Upper lobe of right lung (tissue), 1 donor: Measurements from ENCODE around the gene HS3ST5. TPM values are rescaled to one million over a fixed set of nuclear protein-coding genes. Genes with fewer than 3 reads are reported as not detected.
"Not testable (repeated sequence)": the region's sequence is repeated elsewhere in the genome, so short reads cannot be mapped to it uniquely, and the experiment has no call there.

Source experiments
- ATAC-seq: fragments of 200-7000 bp; cut with Tn5 transposase; one replicate; pipeline ENCODE4 v1.9.1; 2020; ENCODE audit warnings: mild to moderate bottlenecking, moderate library complexity
- DNase-seq: peaks from one replicate; pipeline ENCODE4 v3.0.0-alpha.2; 2020
- H3K27ac ChIP-seq: fragments of 200-600 bp; one replicate; pipeline ENCODE4 v1.8.0; 2022
- H3K27me3 ChIP-seq: fragments of 200-600 bp; one replicate; pipeline ENCODE4 v1.8.0; 2022; ENCODE audit warnings: mild to moderate bottlenecking
- H3K36me3 ChIP-seq: fragments of 200-600 bp; one replicate; pipeline ENCODE4 v1.8.0; 2022
- H3K4me1 ChIP-seq: fragments of 200-600 bp; one replicate; pipeline ENCODE4 v1.8.0; 2022
- H3K4me3 ChIP-seq: fragments of 200-600 bp; one replicate; pipeline ENCODE4 v1.8.0; 2022; ENCODE audit warnings: mild to moderate bottlenecking
- H3K9me3 ChIP-seq: fragments of 200-600 bp; one replicate; pipeline ENCODE4 v1.8.0; 2022
- CTCF ChIP-seq: fragments of 200-600 bp; IDR thresholded peaks from one replicate; pipeline ENCODE4 v1.8.0; 2022; ENCODE audit warnings: antibody characterized with exemption
- intact Hi-C: fragments of 100-400 bp; cut with DNase I; formaldehyde crosslinking; loops from one replicate; pipeline ENCODE4 v1.11.0; 2022
- total RNA-seq: library from RNA; stranded (reverse); fragmentation: NEBNext Ultra II Directional; extraction: Animal tissue kit (Norgen Biotek cat#: 25700); gene quantifications from one replicate; pipeline ENCODE4 v1.2.1, GENCODE V29; 2021
- donor health status: DM: no; HTN: yes; CAD: no; lungs with severe emphysema.

HS3ST5 gene
- total RNA-seq, 1 donor from 2014 or later, result not detected

GRCh38 chr6:114080891-114081510 lies 261.8 kb downstream of the HS3ST5 start:
- DNase-seq (no peak), ATAC-seq (no peak)
- intact Hi-C loops, result no loop called here
- no peaks in the 10 kb centered on the region for H3K9me3 ChIP-seq
- H3K27me3 ChIP-seq, result no peaks in the 10 kb centered on the region
- H3K27ac ChIP-seq, result no peak overlapping the region
- no peak for TF ChIP-seq CTCF
- H3K4me1 ChIP-seq, result no peaks in the 10 kb centered on the region
- no peak overlapping the region for H3K4me3 ChIP-seq
- no peaks in the 10 kb centered on the region for H3K36me3 ChIP-seq

GRCh38 chr6:114080410-114080809 lies 262.4 kb downstream of the HS3ST5 start:
- intact Hi-C loops, DNase-seq, H3K4me1 ChIP-seq, H3K4me3 ChIP-seq, H3K27ac ChIP-seq, H3K36me3 ChIP-seq, H3K27me3 ChIP-seq, ATAC-seq, H3K9me3 ChIP-seq: not testable (repeated sequence)

GRCh38 chr6:114075777-114076176 lies 267.0 kb downstream of the HS3ST5 start:
- no peaks in the 10 kb centered on the region for H3K4me1 ChIP-seq
- H3K27me3 ChIP-seq, result no peaks in the 10 kb centered on the region
- no peaks in the 10 kb centered on the region for H3K9me3 ChIP-seq
- no peak overlapping the region for H3K27ac ChIP-seq
- intact Hi-C loops, result no loop called here
- no peaks in the 10 kb centered on the region for H3K36me3 ChIP-seq
- TF ChIP-seq CTCF, result no peak
- no peak overlapping the region for H3K4me3 ChIP-seq
- DNase-seq (no peak), ATAC-seq (no peak)

GRCh38 chr6:114075300-114075699 lies 267.5 kb downstream of the HS3ST5 start:
- TF ChIP-seq CTCF, result no peak
- Histone ChIP-seq H3K36me3 (no peaks in the 10 kb centered on the region), H3K4me3 (no peak overlapping the region), H3K27me3 (no peaks in the 10 kb centered on the region), H3K9me3 (no peaks in the 10 kb centered on the region), H3K4me1 (no peaks in the 10 kb centered on the region), H3K27ac (no peak overlapping the region)
- ATAC-seq (no peak), DNase-seq (no peak)
- intact Hi-C loops, result no loop called here

GRCh38 chr6:114068771-114069170 lies 274.1 kb downstream of the HS3ST5 start:
- ATAC-seq (no peak), DNase-seq (no peak)
- Histone ChIP-seq H3K27me3 (no peaks in the 10 kb centered on the region), H3K4me1 (no peaks in the 10 kb centered on the region), H3K9me3 (no peaks in the 10 kb centered on the region), H3K4me3 (no peak overlapping the region), H3K36me3 (no peaks in the 10 kb centered on the region), H3K27ac (no peak overlapping the region)
- intact Hi-C loops, result no loop called here
- TF ChIP-seq CTCF, result no peak

GRCh38 chr6:114068116-114068515 lies 274.7 kb downstream of the HS3ST5 start:
- Histone ChIP-seq H3K27ac (no peak overlapping the region), H3K4me1 (no peaks in the 10 kb centered on the region), H3K4me3 (no peak overlapping the region), H3K27me3 (no peaks in the 10 kb centered on the region), H3K36me3 (no peaks in the 10 kb centered on the region), H3K9me3 (no peaks in the 10 kb centered on the region)
- ATAC-seq, result no peak
- TF ChIP-seq CTCF, result no peak
- no peak for DNase-seq
- intact Hi-C loops, result no loop called here
